ENCODE measurements around the gene RALGPS1.

RALGPS1 gene

DNA sequence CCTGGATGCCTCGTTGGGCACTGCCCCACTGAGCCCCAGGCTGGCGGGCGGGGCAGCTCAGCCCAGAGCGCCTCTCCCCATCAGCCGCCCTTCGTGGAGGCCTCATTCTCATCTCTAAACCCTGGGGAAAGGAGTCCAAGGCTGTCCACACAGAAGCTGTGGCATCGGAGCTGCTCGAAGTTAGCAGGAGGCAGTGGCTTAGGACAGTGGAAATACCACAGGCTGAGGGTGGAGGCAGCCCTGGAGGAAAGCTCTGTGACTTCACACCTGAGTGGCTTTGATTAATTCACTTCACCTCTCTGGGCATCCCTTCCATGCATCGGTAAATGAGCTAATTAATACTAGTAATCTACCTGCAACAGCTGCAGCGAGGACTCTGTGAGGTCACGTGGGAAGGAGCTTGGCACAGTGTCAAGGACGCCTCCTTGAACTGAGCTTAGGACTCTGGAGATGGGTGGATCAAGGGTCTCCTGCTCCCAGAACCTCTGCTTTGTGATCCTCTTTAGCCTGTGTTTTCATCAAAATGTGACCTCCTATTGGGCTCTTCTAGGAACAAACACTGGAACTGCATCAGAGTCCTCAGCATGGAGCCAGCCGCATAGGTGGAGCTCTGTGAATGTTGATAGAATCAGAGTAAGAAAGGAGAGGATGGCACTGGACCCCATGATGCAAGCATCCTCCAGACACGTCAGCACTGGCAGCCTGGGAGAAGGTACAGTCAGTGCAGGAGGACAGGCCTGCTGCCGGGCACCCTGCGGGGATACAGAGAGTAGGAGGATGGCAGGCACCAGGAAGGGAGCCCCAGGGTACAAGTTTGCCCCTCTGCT lies 208.7 kb downstream of the RALGPS1 start:
- TF ChIP-seq, protein P1, sequence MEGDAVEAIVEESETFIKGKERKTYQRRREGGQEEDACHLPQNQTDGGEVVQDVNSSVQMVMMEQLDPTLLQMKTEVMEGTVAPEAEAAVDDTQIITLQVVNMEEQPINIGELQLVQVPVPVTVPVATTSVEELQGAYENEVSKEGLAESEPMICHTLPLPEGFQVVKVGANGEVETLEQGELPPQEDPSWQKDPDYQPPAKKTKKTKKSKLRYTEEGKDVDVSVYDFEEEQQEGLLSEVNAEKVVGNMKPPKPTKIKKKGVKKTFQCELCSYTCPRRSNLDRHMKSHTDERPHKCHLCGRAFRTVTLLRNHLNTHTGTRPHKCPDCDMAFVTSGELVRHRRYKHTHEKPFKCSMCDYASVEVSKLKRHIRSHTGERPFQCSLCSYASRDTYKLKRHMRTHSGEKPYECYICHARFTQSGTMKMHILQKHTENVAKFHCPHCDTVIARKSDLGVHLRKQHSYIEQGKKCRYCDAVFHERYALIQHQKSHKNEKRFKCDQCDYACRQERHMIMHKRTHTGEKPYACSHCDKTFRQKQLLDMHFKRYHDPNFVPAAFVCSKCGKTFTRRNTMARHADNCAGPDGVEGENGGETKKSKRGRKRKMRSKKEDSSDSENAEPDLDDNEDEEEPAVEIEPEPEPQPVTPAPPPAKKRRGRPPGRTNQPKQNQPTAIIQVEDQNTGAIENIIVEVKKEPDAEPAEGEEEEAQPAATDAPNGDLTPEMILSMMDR (conservative IDR thresholded peaks at IDR 0.05), result no peak
- H3K27ac ChIP-seq, result peak overlapping the region; percentile 60

DNA sequence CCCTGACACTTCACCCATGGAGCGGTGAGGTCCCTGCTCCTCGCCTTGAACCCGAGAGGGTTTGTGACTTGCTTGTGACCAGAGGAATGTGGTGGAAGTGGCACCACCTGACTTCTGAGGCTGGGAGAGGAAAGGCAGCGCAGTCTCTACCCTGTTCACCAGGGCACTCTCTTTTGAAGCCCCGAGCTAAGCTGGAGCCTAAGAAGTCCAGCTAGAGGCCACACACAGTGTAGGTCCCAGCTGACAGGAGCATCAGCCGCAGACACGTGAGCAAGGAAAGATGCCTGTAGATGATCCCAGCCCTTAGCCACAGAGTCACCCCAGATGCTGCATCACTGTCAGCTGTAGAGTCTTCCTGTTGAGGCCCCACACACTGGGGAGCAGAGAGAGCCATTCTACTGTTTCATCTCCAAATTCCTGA lies 209.5 kb downstream of the RALGPS1 start:
- H3K27ac ChIP-seq, result no peak overlapping the region
- TF ChIP-seq, protein P1 (conservative IDR thresholded peaks at IDR 0.05), result no peak

DNA sequence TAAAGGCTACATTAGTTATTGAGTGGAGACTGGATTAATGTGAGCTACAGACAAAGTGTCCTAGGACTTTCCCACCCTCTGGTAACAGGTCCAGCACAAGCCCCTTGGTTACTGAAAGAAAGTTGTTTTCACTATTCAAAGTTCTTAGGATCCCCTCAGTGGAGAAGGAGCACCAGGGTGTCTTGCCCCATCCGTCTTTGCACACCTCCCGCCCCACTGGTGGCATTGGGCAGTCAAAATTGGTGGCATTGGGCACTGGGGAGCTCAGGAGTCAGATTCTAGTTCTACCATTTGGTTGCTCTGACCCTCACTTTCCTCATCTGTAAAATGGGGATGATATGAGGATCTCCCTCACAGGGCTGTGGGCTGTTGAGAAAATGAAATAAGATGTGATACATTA lies 210.2 kb downstream of the RALGPS1 start:
- TF ChIP-seq, protein P1 (conservative IDR thresholded peaks at IDR 0.05), result no peak
- H3K27ac ChIP-seq, result no peak overlapping the region

DNA sequence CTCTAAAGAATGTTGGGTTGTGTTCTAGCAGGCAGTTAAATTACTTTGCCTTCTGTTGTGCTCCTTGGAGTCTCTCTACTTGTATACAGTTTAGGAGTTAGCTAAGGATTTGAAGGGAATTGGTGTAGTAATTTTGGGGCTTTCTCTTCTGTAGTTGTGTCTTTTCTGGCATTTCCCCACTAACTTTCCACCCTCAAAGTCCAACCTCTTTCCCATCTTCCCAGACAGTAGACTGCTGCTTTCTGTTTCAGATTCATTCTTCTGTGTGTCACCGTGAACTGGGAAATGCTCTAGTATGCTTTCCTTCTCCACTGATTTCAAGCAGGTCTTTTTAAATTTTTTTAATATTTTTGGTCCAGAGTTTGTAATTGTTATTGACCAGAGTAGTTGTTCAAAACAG lies 212.4 kb downstream of the RALGPS1 start:
- TF ChIP-seq, protein P1 (conservative IDR thresholded peaks at IDR 0.05), result no peak
- H3K27ac ChIP-seq, result no peak overlapping the region

DNA sequence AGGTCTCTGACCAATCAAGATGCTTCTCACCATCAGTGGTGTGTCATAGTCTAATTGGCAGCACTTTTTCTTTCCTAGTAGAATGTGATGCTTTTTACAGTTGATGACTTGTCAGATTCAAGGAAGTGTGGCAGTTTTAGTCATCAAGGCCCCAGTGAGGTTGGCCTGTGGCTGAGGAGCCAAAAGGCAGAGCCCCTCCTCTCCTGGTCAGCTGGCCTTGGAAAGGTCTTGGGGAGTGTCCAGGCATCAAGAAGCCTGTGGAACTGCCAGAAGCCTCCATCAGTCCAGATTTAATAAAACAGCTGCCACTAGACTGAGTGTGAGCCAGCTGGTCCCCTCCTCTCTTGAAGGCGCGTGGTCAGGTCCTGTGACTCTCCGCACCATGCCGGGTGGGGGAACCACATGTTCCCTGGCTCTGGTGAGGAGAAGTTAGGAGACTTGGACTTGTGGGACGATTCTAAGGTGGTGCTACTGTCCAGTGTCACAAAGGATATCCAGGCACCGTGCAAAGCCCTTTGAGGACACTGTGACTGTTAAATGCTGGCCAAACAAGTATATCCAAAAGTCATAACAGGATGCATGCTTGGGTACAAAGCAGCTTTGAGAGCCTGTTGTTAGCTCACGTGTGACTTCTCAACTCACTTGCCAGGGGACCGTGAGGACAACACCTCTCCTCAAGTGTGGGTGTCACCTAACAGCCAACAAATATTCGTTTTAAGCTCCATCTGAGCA lies 213.9 kb downstream of the RALGPS1 start:
- TF ChIP-seq, protein P1 (conservative IDR thresholded peaks at IDR 0.05), result no peak
- no peak overlapping the region for H3K27ac ChIP-seq

DNA sequence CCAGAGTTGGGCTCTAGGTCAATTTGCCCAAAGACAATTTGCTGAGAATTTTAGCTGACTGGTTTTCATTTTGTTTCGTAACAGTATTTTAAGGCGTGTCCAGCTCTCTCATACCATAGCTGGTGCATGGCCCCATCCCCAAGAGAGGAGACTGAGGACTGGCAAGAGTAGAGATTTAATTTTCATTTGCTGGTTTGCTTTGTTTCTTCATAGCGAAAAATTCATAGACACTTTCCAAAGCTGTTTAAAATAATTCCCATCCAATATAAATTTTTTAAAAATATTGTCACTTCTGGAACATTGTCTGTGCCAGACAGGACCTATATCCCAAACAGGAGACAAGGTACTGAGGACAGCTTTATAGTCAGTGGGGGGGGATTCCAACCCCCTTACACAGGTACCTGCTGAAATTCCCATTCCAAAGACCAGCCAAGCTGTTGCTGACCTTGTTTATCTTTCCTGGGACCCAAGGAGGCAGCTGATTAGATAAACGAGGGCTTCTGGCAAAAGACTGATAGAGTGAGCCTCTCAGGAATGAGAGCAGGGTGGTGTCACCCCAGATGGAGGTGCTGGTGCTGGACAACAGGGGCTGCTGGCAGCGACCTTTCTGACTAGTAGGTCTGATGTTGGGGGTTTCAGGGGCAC lies 214.6 kb downstream of the RALGPS1 start:
- no peak overlapping the region for H3K27ac ChIP-seq

More for the DNA sequence above, 214.6 kb downstream of the RALGPS1 start:
- TF ChIP-seq, protein P1 (conservative IDR thresholded peaks at IDR 0.05), result no peak

Data from VCaP (cell line).